PC-3 (cell line): ENCODE measurements around the gene ZNF266. TPM values are rescaled to one million over a fixed set of nuclear protein-coding genes. Genes with fewer than 3 reads are reported as not detected.

Experiments
- ATAC-seq: fragments of 200-7000 bp; cut with Tn5 transposase; 2 replicates; pipeline ENCODE4 v1.9.1; 2020; ENCODE audit warnings: mild to moderate bottlenecking, moderate library complexity
- BruUV-seq: library from RNA; stranded (reverse); fragments of 400-500 nt; replicated peaks from 2 replicates; lab custom pipeline; 2021; lab: Mats Ljungman, UMichigan
- CTCF ChIA-PET: fragments of 300-600 bp; sonication (Branson Sonifier 250); formaldehyde crosslinking; loops from one replicate; lab custom pipeline; 2022; ENCODE audit warnings: antibody characterized with exemption; lab: Charles Lee
- POLR2A ChIA-PET: fragments of 300-600 bp; sonication (Branson Sonifier 250); formaldehyde crosslinking; loops from one replicate; lab custom pipeline; 2022; ENCODE audit warnings: antibody characterized with exemption; ENCODE audit not compliant: unreplicated experiment; lab: Charles Lee
- DNase-seq: peaks from one replicate; pipeline ENCODE4 v3.0.0-alpha.2; 2015
- H2AFZ ChIP-seq: fragments of 300-600 bp; sonication (generic); 2 replicates; pipeline ENCODE4 v1.6.0; 2016; ENCODE audit warnings: antibody characterized with exemption, low read length
- H3F3A ChIP-seq: fragments of 300-600 bp; sonication (generic); one replicate; pipeline ENCODE4 v1.6.0; 2017; ENCODE audit warnings: antibody characterized with exemption, low read length, control low read depth, mild to moderate bottlenecking; ENCODE audit not compliant: unreplicated experiment
- H3K27ac ChIP-seq: fragments of 300-600 bp; sonication (generic); 2 replicates; pipeline ENCODE4 v1.5.1; 2016; ENCODE audit warnings: mild to moderate bottlenecking, low read length
- H3K27me3 ChIP-seq: fragments of 300-600 bp; sonication (generic); 2 replicates; pipeline ENCODE4 v1.6.1; 2016; ENCODE audit warnings: low read length, mixed read lengths
- H3K36me3 ChIP-seq: fragments of 300-600 bp; sonication (generic); 2 replicates; pipeline ENCODE4 v1.6.1; 2016; ENCODE audit warnings: low read depth, mixed run types, low read length, mixed read lengths
- H3K4me1 ChIP-seq: fragments of 300-600 bp; sonication (generic); 2 replicates; pipeline ENCODE4 v1.5.1; 2016; ENCODE audit warnings: low read length; ENCODE audit not compliant: insufficient read depth
- H3K4me2 ChIP-seq: fragments of 300-600 bp; sonication (generic); 2 replicates; pipeline ENCODE4 v1.6.0; 2016; ENCODE audit warnings: low read length
- H3K4me3 ChIP-seq: fragments of 300-600 bp; sonication (generic); 2 replicates; pipeline ENCODE4 v1.5.1; 2016; ENCODE audit warnings: mild to moderate bottlenecking, low read length, mixed read lengths
- H3K79me2 ChIP-seq: fragments of 300-600 bp; sonication (generic); 2 replicates; pipeline ENCODE4 v1.6.1; 2017; ENCODE audit warnings: low read length, mixed read lengths
- H3K9ac ChIP-seq: fragments of 300-600 bp; sonication (generic); 2 replicates; pipeline ENCODE4 v1.6.0; 2016; ENCODE audit warnings: mild to moderate bottlenecking, low read length
- H3K9me2 ChIP-seq: fragments of 300-600 bp; sonication (generic); replicated peaks from 2 replicates; pipeline ENCODE4 v1.6.1; 2016; ENCODE audit warnings: mixed run types, low read length, mixed read lengths
- H3K9me3 ChIP-seq: fragments of 300-600 bp; sonication (generic); 2 replicates; pipeline ENCODE4 v1.6.1; 2016; ENCODE audit warnings: low read length, mixed read lengths
- H4K20me1 ChIP-seq: fragments of 300-600 bp; sonication (generic); 2 replicates; pipeline ENCODE4 v1.6.1; 2016; ENCODE audit warnings: low read length, mixed read lengths
- EZH2 ChIP-seq: fragments of 300-600 bp; sonication (generic); IDR thresholded peaks from one replicate; pipeline ENCODE4 v1.6.1; 2017; ENCODE audit warnings: antibody characterized with exemption, mild to moderate bottlenecking, low read length; ENCODE audit not compliant: unreplicated experiment
- EZH2phosphoT487 ChIP-seq: fragments of 300-600 bp; sonication (generic); IDR thresholded peaks from 2 replicates; pipeline ENCODE4 v1.6.1; 2018; ENCODE audit warnings: mild to moderate bottlenecking, antibody characterized with exemption, low read length, borderline replicate concordance
- intact Hi-C: fragments of 100-400 bp; cut with micrococcal nuclease; formaldehyde crosslinking; loops from 2 replicates; pipeline ENCODE4 v1.9.0; 2023
- total RNA-seq: library from RNA; depleted of rRNA; stranded (reverse); fragments of >200 nt; gene quantifications from 2 replicates; pipeline ENCODE4 v1.2.3, GENCODE V29; 2014; rRNA removed
- TF ChIP-seq, protein P1 (sequence below): fragments of 300-600 bp; sonication (generic); conservative IDR thresholded peaks from 2 replicates; pipeline ENCODE4 v1.5.1; 2017; ENCODE audit warnings: antibody characterized with exemption, low read depth, mild to moderate bottlenecking, low read length

The ZNF266 gene
- total RNA-seq, 1 experiment from 2014 or later, result 32.8 TPM

DNA sequence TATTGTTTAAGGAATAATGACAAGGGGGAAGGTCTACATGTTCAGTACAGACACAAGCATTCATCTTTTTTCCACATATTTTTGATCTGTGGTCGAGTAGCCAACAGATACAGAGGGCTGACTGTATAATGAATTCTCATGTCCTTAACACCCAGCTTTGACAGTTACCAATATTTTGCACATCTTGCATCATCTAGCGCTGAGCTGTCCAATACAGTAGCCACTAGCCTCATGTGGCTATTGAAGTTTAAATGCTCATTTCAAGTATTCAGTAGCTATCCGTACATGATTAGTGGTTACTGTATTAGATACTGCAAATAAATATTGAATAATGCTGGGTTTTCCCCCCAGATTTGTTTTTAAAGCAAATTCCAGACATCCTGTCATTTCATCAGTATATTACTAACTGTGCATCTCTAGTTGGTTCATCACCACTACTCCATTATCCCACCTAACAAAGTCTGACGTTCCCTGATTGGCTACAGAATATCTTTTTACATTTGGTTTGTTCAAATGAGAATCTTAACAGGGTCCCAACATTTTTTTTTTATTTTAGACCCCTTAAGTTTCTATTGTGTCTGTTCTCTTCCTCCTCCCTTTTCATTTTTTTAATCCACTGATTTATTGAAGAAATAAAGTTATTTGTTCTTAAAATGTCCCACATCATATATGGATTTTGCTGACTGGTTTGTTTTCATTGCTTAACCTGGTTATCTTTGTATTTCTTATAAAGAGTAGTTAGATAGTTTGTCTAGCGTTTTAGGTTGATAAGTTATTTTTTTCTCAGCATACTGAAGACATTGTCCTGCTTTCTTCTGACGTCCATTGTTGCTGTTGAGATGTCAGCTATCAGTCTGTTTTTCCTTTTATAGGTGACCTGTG is 64.4 kb downstream of the ZNF266 start:
- CTCF ChIA-PET, result no interaction called here
- TF ChIP-seq, protein P1, sequence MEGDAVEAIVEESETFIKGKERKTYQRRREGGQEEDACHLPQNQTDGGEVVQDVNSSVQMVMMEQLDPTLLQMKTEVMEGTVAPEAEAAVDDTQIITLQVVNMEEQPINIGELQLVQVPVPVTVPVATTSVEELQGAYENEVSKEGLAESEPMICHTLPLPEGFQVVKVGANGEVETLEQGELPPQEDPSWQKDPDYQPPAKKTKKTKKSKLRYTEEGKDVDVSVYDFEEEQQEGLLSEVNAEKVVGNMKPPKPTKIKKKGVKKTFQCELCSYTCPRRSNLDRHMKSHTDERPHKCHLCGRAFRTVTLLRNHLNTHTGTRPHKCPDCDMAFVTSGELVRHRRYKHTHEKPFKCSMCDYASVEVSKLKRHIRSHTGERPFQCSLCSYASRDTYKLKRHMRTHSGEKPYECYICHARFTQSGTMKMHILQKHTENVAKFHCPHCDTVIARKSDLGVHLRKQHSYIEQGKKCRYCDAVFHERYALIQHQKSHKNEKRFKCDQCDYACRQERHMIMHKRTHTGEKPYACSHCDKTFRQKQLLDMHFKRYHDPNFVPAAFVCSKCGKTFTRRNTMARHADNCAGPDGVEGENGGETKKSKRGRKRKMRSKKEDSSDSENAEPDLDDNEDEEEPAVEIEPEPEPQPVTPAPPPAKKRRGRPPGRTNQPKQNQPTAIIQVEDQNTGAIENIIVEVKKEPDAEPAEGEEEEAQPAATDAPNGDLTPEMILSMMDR, result no peak
- TF ChIP-seq EZH2 (no peak), EZH2phosphoT487 (no peak)
- Histone ChIP-seq H3K9me2 (no peaks in the 10 kb centered on the region), H4K20me1 (no peaks in the 10 kb centered on the region), H3K9ac (no peak overlapping the region), H2AFZ (no peak overlapping the region), H3K4me3 (no peak overlapping the region), H3K27ac (no peak overlapping the region), H3K4me1 (no peaks in the 10 kb centered on the region), H3F3A (no peaks in the 10 kb centered on the region), H3K4me2 (no peak overlapping the region), H3K9me3 (peaks cover 55% of the 10 kb centered on the region), H3K36me3 (peaks cover 53% of the 10 kb centered on the region; the same call in 1 of the 2 replicates), H3K27me3 (no peaks in the 10 kb centered on the region), H3K79me2 (no peaks in the 10 kb centered on the region)
- POLR2A ChIA-PET, result no interaction called here
- BruUV-seq, result no TSS peak
- ATAC-seq (no peak), DNase-seq (no peak)
- intact Hi-C loops, result no loop called here

GRCh38 chr19:9362905-9363304 is 72.5 kb downstream of the ZNF266 start, which contains the start of gene ZNF177:
Gene ZNF177, plus strand, starts transcription at chr19:9363013. Its CDS starts 15,299 bp downstream, at chr19:9378312.
- H3K27ac ChIP-seq, result no peak within 1 kb of the TSS
- H3K79me2 ChIP-seq, result no peaks in the 10 kb centered on the region
- H3K9me3 ChIP-seq, result peaks cover 43% of the 10 kb centered on the region
- intact Hi-C loops, result no loop called here
- H3K4me1 ChIP-seq, result no peaks in the 10 kb centered on the region
- no peaks in the 10 kb centered on the region for H3F3A ChIP-seq
- no TSS peak for BruUV-seq
- POLR2A ChIA-PET, result no interaction called here
- no peaks in the 10 kb centered on the region for H3K9me2 ChIP-seq
- TF ChIP-seq, protein P1, result no peak
- TF ChIP-seq EZH2phosphoT487 (no peak), EZH2 (no peak)
- no peak within 1 kb of the TSS for H3K9ac ChIP-seq
- no peak within 1 kb of the TSS for H3K4me2 ChIP-seq
- H3K27me3 ChIP-seq, result no peaks in the 10 kb centered on the region
- ATAC-seq (no peak), DNase-seq (no peak)
- H4K20me1 ChIP-seq, result no peaks in the 10 kb centered on the region
- no peak within 1 kb of the TSS for H2AFZ ChIP-seq
- no peak within 1 kb of the TSS for H3K4me3 ChIP-seq
- CTCF ChIA-PET, result no interaction called here
- peaks cover 27% of the 10 kb centered on the region for H3K36me3 ChIP-seq

Other genes with a start within 250 kb of the ZNF266 start
- gene OR7D4, start 216.0 kb downstream of the ZNF266 start, total RNA-seq, result not detected in 2 replicates
- not detected in 2 replicates for gene OR7E24, start 184.6 kb downstream of the ZNF266 start, total RNA-seq
- gene ZNF699, start 125.7 kb downstream of the ZNF266 start, total RNA-seq, result 30.9 and 36.0 TPM in 2 replicates
- gene ZNF559, start 111.4 kb downstream of the ZNF266 start, total RNA-seq, result 13.1 and 20.1 TPM in 2 replicates
- gene ZNF177, start 72.6 kb downstream of the ZNF266 start, total RNA-seq, result 1.3 and 1.4 TPM in 2 replicates
- gene ZNF560, start 63.0 kb upstream of the ZNF266 start, total RNA-seq, result not detected in 2 replicates
- 8.2 and 9.7 TPM in 2 replicates for gene ZNF426, start 103.1 kb upstream of the ZNF266 start, total RNA-seq
- 52.6 and 65.6 TPM in 2 replicates for gene ZNF121, start 148.9 kb upstream of the ZNF266 start, total RNA-seq
- gene ZNF561, start 185.7 kb upstream of the ZNF266 start, total RNA-seq, result 20.1 and 23.3 TPM in 2 replicates
- 21.0 and 26.0 TPM in 2 replicates for gene ZNF562, start 239.5 kb upstream of the ZNF266 start, total RNA-seq